IMR-90 (cell line): ENCODE measurements around the gene GSG1L. TPM values are rescaled to one million over a fixed set of nuclear protein-coding genes. Genes with fewer than 3 reads are reported as not detected.

Source experiments
- ATAC-seq: fragments of 200-7000 bp; cut with Tn5 transposase; 2 replicates; pipeline ENCODE4 v1.9.1; 2020; ENCODE audit warnings: low read depth, mild to moderate bottlenecking, moderate library complexity
- BruUV-seq: library from RNA; stranded (reverse); fragments of 400-500 nt; replicated peaks from 2 replicates; lab custom pipeline; 2021; lab: Mats Ljungman, UMichigan
- CTCF ChIA-PET: fragments of 300-600 bp; formaldehyde crosslinking; extraction: SDS; loops from one replicate; lab custom pipeline; 2021; ENCODE audit warnings: antibody characterized with exemption; lab: Yijun Ruan, JAX
- POLR2A ChIA-PET: fragments of 300-600 bp; sonication (Branson Sonifier 250); formaldehyde crosslinking; loops from one replicate; lab custom pipeline; 2022; ENCODE audit warnings: antibody characterized with exemption; ENCODE audit not compliant: unreplicated experiment; lab: Charles Lee
- DNase-seq: peaks from one replicate; pipeline ENCODE4 v3.0.0; 2013
- H2AFZ ChIP-seq: replicated peaks from 2 replicates; pipeline ENCODE3; 2013; ENCODE audit warnings: low read length, mild to moderate bottlenecking; ENCODE audit not compliant: poor library complexity
- H2AK5ac ChIP-seq: 2 replicates; pipeline ENCODE4 v1.6.1; 2013; ENCODE audit warnings: low read depth, low read length, inconsistent platforms
- H2AK9ac ChIP-seq: replicated peaks from 2 replicates; pipeline ENCODE3; 2013; ENCODE audit warnings: mild to moderate bottlenecking, low read depth, low read length, moderate library complexity; ENCODE audit not compliant: poor library complexity
- H2BK120ac ChIP-seq: 2 replicates; pipeline ENCODE4 v1.6.1; 2013; ENCODE audit warnings: low read depth, low read length, inconsistent platforms
- H2BK15ac ChIP-seq: 3 replicates; pipeline ENCODE4 v1.6.1; 2013; ENCODE audit warnings: low read depth, low read length, inconsistent platforms
- H2BK20ac ChIP-seq: 2 replicates; pipeline ENCODE4 v1.6.1; 2013; ENCODE audit warnings: low read depth, mild to moderate bottlenecking, inconsistent platforms, low read length, moderate library complexity
- H2BK5ac ChIP-seq: 2 replicates; pipeline ENCODE4 v1.6.1; 2013; ENCODE audit warnings: mild to moderate bottlenecking, low read depth, low read length, inconsistent platforms; ENCODE audit not compliant: poor library complexity, severe bottlenecking
- H3K14ac ChIP-seq: replicated peaks from 2 replicates; pipeline ENCODE4 v1.6.1; 2013; ENCODE audit warnings: low read depth, low read length, inconsistent platforms
- H3K18ac ChIP-seq: 2 replicates; pipeline ENCODE4 v1.6.1; 2013; ENCODE audit warnings: low read depth, low read length, control low read depth
- H3K23ac ChIP-seq: 2 replicates; pipeline ENCODE4 v1.6.1; 2013; ENCODE audit warnings: low read depth, low read length, inconsistent platforms
- H3K27ac ChIP-seq: 2 replicates; pipeline ENCODE4 v1.5.1; 2013; ENCODE audit warnings: mild to moderate bottlenecking, control low read depth, low read length; ENCODE audit not compliant: insufficient read depth
- H3K27me3 ChIP-seq: 2 replicates; pipeline ENCODE4 v1.6.1; 2013; ENCODE audit warnings: low read length; ENCODE audit not compliant: control insufficient read depth, insufficient read depth
- H3K36me3 ChIP-seq: 2 replicates; pipeline ENCODE4 v1.6.1; 2013; ENCODE audit warnings: low read length, mixed read lengths; ENCODE audit not compliant: control insufficient read depth, insufficient read depth
- H3K4ac ChIP-seq: 2 replicates; pipeline ENCODE4 v1.6.1; 2013; ENCODE audit warnings: low read depth, low read length, inconsistent platforms
- H3K4me1 ChIP-seq: 2 replicates; pipeline ENCODE4 v1.6.1; 2013; ENCODE audit warnings: low read length, mixed read lengths; ENCODE audit not compliant: control insufficient read depth, insufficient read depth
- H3K4me2 ChIP-seq: 2 replicates; pipeline ENCODE4 v1.6.1; 2013; ENCODE audit warnings: low read depth, mild to moderate bottlenecking, control low read depth, low read length, moderate library complexity
- H3K4me3 ChIP-seq: 2 replicates; pipeline ENCODE4 v1.5.1; 2013; ENCODE audit warnings: low read depth, mild to moderate bottlenecking, control low read depth, low read length, moderate library complexity; ENCODE audit not compliant: insufficient read depth
- H3K56ac ChIP-seq: 2 replicates; pipeline ENCODE4 v1.6.1; 2013; ENCODE audit warnings: low read length, inconsistent platforms; ENCODE audit not compliant: insufficient read depth; ENCODE audit errors: extremely low read depth
- H3K79me1 ChIP-seq, 2 experiments: 2 replicates each; pipeline ENCODE4 v1.6.1; 2013; ENCODE audit warnings: low read length in 2 of 2, inconsistent platforms in 1 of 2, low read depth in 1 of 2
- H3K9ac ChIP-seq: 2 replicates; pipeline ENCODE4 v1.6.1; 2013; ENCODE audit warnings: low read depth, low read length, control low read depth
- H3K9me1 ChIP-seq: 2 replicates; pipeline ENCODE4 v1.6.1; 2013; ENCODE audit warnings: low read length, inconsistent platforms; ENCODE audit not compliant: insufficient read depth
- H3K9me3 ChIP-seq: 2 replicates; pipeline ENCODE4 v1.6.1; 2013; ENCODE audit warnings: low read length; ENCODE audit not compliant: control insufficient read depth, insufficient read depth
- H4K20me1 ChIP-seq: 2 replicates; pipeline ENCODE4 v1.6.1; 2013; ENCODE audit warnings: low read length, inconsistent platforms; ENCODE audit not compliant: insufficient read depth
- H4K5ac ChIP-seq: 2 replicates; pipeline ENCODE4 v1.6.1; 2013; ENCODE audit warnings: mild to moderate bottlenecking, low read depth, low read length, control low read depth
- H4K8ac ChIP-seq, 2 experiments: 2 replicates each; pipeline ENCODE4 v1.6.1; 2013; ENCODE audit warnings: low read depth in 2 of 2, low read length in 2 of 2, control low read depth in 1 of 2, inconsistent platforms in 1 of 2
- H4K91ac ChIP-seq: 2 replicates; pipeline ENCODE4 v1.6.1; 2013; ENCODE audit warnings: low read depth, low read length, inconsistent platforms; ENCODE audit not compliant: insufficient read depth
- CHD1 ChIP-seq: IDR thresholded peaks from 2 replicates; pipeline ENCODE4 v1.6.1; 2012; ENCODE audit warnings: low read depth, low read length, improper control_type of control experiment
- ELK1 ChIP-seq: fragments of 150-350 bp; IDR thresholded peaks from 2 replicates; pipeline ENCODE4 v1.6.1; 2016; ENCODE audit warnings: low read depth, mild to moderate bottlenecking, low read length, moderate library complexity, borderline replicate concordance
- MAFK ChIP-seq: IDR thresholded peaks from 2 replicates; pipeline ENCODE4 v1.6.1; 2012; ENCODE audit warnings: low read depth, low read length, improper control_type of control experiment
- MAZ ChIP-seq: IDR thresholded peaks from 2 replicates; pipeline ENCODE4 v1.6.1; 2012; ENCODE audit warnings: low read depth, mild to moderate bottlenecking, low read length, improper control_type of control experiment, moderate library complexity, borderline replicate concordance
- MXI1 ChIP-seq: IDR thresholded peaks from 2 replicates; pipeline ENCODE4 v1.6.1; 2012; ENCODE audit warnings: low read depth, mild to moderate bottlenecking, low read length, moderate library complexity, borderline replicate concordance
- RCOR1 ChIP-seq: IDR thresholded peaks from 2 replicates; pipeline ENCODE4 v1.6.1; 2012; ENCODE audit warnings: mild to moderate bottlenecking, low read length, improper control_type of control experiment; ENCODE audit not compliant: insufficient replicate concordance
- RFX5 ChIP-seq: IDR thresholded peaks from 2 replicates; pipeline ENCODE4 v1.8.0; 2012; ENCODE audit warnings: low read depth, mild to moderate bottlenecking, low read length, moderate library complexity
- USF2 ChIP-seq: fragments of 150-350 bp; IDR thresholded peaks from 2 replicates; pipeline ENCODE4 v1.6.1; 2017; ENCODE audit warnings: mild to moderate bottlenecking, antibody characterized with exemption, low read length, low read depth
- WGBS, 2 experiments: methylation state at CpG; one replicate each; pipeline versions ENCODE4 v1.1.5 to v1.1.7; 2013; ENCODE audit warnings: missing lambda C conversion rate in 2 of 2; ENCODE audit not compliant: insufficient read length in 1 of 2; ENCODE audit errors: extremely low coverage in 2 of 2; 5-methylcytosine and 5-hydroxymethylcytosine counted together
- dilution Hi-C: fragments of 300-500 bp; cut with HindIII; formaldehyde crosslinking; loops from one replicate; pipeline ENCODE4 v1.14.3; 2018; ENCODE audit warnings: low sequenced_read_pairs; ENCODE audit not compliant: unreplicated experiment
- in situ Hi-C: fragments of 300-500 bp; cut with MboI; formaldehyde crosslinking; loops from 3 replicates; pipeline ENCODE4 v1.14.3; 2019; ENCODE audit warnings: low sequenced_read_pairs, inconsistent platforms, mixed read lengths
- intact Hi-C: fragments of 100-400 bp; cut with micrococcal nuclease; formaldehyde crosslinking; loops from 2 replicates; pipeline ENCODE4 v1.10.0; 2022
- polyA plus RNA-seq, 3 experiments: library from polyadenylated mRNA; depleted of rRNA; stranded (reverse); fragments of >200 nt; gene quantifications; 2 replicates each; pipeline ENCODE4 v1.2.3, GENCODE V29; 2012; ENCODE audit warnings: low replicate concordance in 1 of 3
- total RNA-seq: library from RNA; depleted of rRNA; stranded (reverse); fragments of >200 nt; gene quantifications from 2 replicates; pipeline ENCODE4 v1.2.3, GENCODE V29; 2012

GSG1L gene
- total and polyA plus RNA-seq, 2 of the 4 experiments (the other 2 are of a cell fraction) = not detected

- Histone ChIP-seq H3K9ac (no peak overlapping the region), H3K23ac (no peak overlapping the region), H2BK20ac (no peak overlapping the region), H2BK120ac (no peak overlapping the region), H3K36me3 (no peaks in the 10 kb centered on the region), H3K18ac (no peak overlapping the region), H3K9me3 (no peaks in the 10 kb centered on the region), H3K4me2 (no peak overlapping the region), H2BK15ac (no peak overlapping the region), H3K4me3 (no peak overlapping the region), H2AK9ac (no peak overlapping the region), H3K27me3 (peaks cover 11% of the 10 kb centered on the region), H3K4me1 (no peaks in the 10 kb centered on the region), H4K8ac (no peak overlapping the region), H3K4ac (no peak overlapping the region), H2AFZ (no peak overlapping the region), H2AK5ac (no peak overlapping the region), H4K5ac (no peak overlapping the region), H3K79me1 (no peaks in the 10 kb centered on the region), H2BK5ac (no peak overlapping the region), H3K9me1 (no peaks in the 10 kb centered on the region), H3K56ac (no peak overlapping the region), H3K14ac (no peak overlapping the region), H4K91ac (no peak overlapping the region), H3K27ac (no peak overlapping the region), H4K20me1 (no peaks in the 10 kb centered on the region)
- TF ChIP-seq MXI1 (no peak), CHD1 (no peak), MAZ (no peak), ELK1 (no peak), RFX5 (no peak), RCOR1 (no peak), USF2 (no peak), MAFK (no peak)
- ATAC-seq (no peak), DNase-seq (no peak)
- in situ Hi-C loops = no loop called here
- dilution Hi-C loops = no loop called here
- ChIA-PET CTCF (no interaction called here), POLR2A (no interaction called here)
- intact Hi-C loops = no loop called here
- no TSS peak for BruUV-seq
- WGBS, 2 experiments = no CpG with 5 or more reads among the region's 1 CpG
Observed at GRCh38 chr16:27843800-27844199, 219.7 kb downstream of the GSG1L start.
